Fibroblast of lung (primary cell): ENCODE results near the gene OXT. TPM values are rescaled to one million over a fixed set of nuclear protein-coding genes. Genes with fewer than 3 reads are reported as not detected.
A peak's percentile ranks its signal among the peaks of the same experiment; 100 is the strongest.
"Not testable (repeated sequence)": the region's sequence is repeated elsewhere in the genome, so short reads cannot be mapped to it uniquely, and the experiment has no call there.

Experiments
- DNase-seq, 2 donors: peaks; one replicate each; pipeline versions ENCODE4 v3.0.0 to v3.0.0-alpha.2; 2010; ENCODE audit warnings: low read depth in 2 of 2
- H2AFZ ChIP-seq: 2 replicates; pipeline ENCODE4 v1.5.1; 2012; ENCODE audit warnings: low read length, control low read depth, inconsistent platforms
- H3K27ac ChIP-seq: 2 replicates; pipeline ENCODE4 v1.5.1; 2011; ENCODE audit warnings: low read length, control low read depth; ENCODE audit not compliant: insufficient read depth
- H3K27me3 ChIP-seq: 2 replicates; pipeline ENCODE4 v1.5.1; 2011; ENCODE audit warnings: mild to moderate bottlenecking, low read length; ENCODE audit not compliant: control insufficient read depth, insufficient read depth
- H3K36me3 ChIP-seq: 2 replicates; pipeline ENCODE4 v1.5.1; 2011; ENCODE audit warnings: low read length; ENCODE audit not compliant: control insufficient read depth, insufficient read depth
- H3K4me1 ChIP-seq: 2 replicates; pipeline ENCODE4 v1.5.1; 2011; ENCODE audit warnings: low read length; ENCODE audit not compliant: control insufficient read depth, insufficient read depth; ENCODE audit errors: extremely low read depth
- H3K4me2 ChIP-seq: 2 replicates; pipeline ENCODE4 v1.5.1; 2011; ENCODE audit warnings: low read length, control low read depth; ENCODE audit not compliant: insufficient read depth; ENCODE audit errors: extremely low read depth
- H3K4me3 ChIP-seq, 4 experiments: fragments of 200-600 bp in 1 of 4; sonication (generic) in 1 of 4; replicated peaks in 1 of 4; 2 replicates each; pipeline ENCODE4 v1.5.1; 2011 to 2016; ENCODE audit warnings: low read length in 4 of 4, low read depth in 3 of 4, mild to moderate bottlenecking in 3 of 4, control low read depth in 2 of 4, inconsistent platforms in 1 of 4, mixed read lengths in 1 of 4; ENCODE audit not compliant: insufficient read depth in 1 of 4; ENCODE audit errors: control extremely low read depth in 1 of 4
- H3K79me2 ChIP-seq: 2 replicates; pipeline ENCODE4 v1.5.1; 2012; ENCODE audit warnings: mild to moderate bottlenecking, low read length, inconsistent platforms; ENCODE audit not compliant: control insufficient read depth, insufficient read depth
- H3K9ac ChIP-seq: 2 replicates; pipeline ENCODE4 v1.5.1; 2011; ENCODE audit warnings: mild to moderate bottlenecking, low read length, control low read depth; ENCODE audit not compliant: insufficient read depth
- H3K9me3 ChIP-seq: 2 replicates; pipeline ENCODE4 v1.5.1; 2012; ENCODE audit warnings: low read depth, low read length; ENCODE audit not compliant: control insufficient read depth, insufficient read depth
- H4K20me1 ChIP-seq: 2 replicates; pipeline ENCODE4 v1.5.1; 2011; ENCODE audit warnings: low read length; ENCODE audit not compliant: control insufficient read depth, insufficient read depth; ENCODE audit errors: extremely low read depth
- CTCF ChIP-seq, 2 donors: IDR thresholded peaks in 1 of 2; conservative IDR thresholded peaks in 1 of 2; 1 replicate in 1 of 2; 2 replicates in 1 of 2; pipeline ENCODE4 v1.5.1; 2011 to 2012; ENCODE audit warnings: low read length in 2 of 2, control low read depth in 1 of 2, inconsistent platforms in 1 of 2, low read depth in 1 of 2, mild to moderate bottlenecking in 1 of 2
- EZH2 ChIP-seq: IDR thresholded peaks from 2 replicates; pipeline ENCODE4 v1.5.1; 2012; ENCODE audit warnings: low read length, control low read depth, mild to moderate bottlenecking; ENCODE audit errors: missing control alignments
- polyA plus RNA-seq, 2 donors: library from polyadenylated mRNA; depleted of rRNA in 1 of 2; stranded (reverse) in 1 of 2; unstranded in 1 of 2; fragments of >200 nt; gene quantifications; 2 replicates each; pipeline ENCODE4 v1.2.1, GENCODE V29; 2011 to 2012; ENCODE audit warnings: missing spikeins in 1 of 2
- total RNA-seq: library from RNA; depleted of rRNA; stranded (reverse); fragments of >200 nt; gene quantifications from 2 replicates; pipeline ENCODE4 v1.2.1, GENCODE V29; 2014

Gene OXT
- total and polyA plus RNA-seq, 2 donors (not counting 1 experiment from before 2014, with no cell fraction given), result not detected

DNA sequence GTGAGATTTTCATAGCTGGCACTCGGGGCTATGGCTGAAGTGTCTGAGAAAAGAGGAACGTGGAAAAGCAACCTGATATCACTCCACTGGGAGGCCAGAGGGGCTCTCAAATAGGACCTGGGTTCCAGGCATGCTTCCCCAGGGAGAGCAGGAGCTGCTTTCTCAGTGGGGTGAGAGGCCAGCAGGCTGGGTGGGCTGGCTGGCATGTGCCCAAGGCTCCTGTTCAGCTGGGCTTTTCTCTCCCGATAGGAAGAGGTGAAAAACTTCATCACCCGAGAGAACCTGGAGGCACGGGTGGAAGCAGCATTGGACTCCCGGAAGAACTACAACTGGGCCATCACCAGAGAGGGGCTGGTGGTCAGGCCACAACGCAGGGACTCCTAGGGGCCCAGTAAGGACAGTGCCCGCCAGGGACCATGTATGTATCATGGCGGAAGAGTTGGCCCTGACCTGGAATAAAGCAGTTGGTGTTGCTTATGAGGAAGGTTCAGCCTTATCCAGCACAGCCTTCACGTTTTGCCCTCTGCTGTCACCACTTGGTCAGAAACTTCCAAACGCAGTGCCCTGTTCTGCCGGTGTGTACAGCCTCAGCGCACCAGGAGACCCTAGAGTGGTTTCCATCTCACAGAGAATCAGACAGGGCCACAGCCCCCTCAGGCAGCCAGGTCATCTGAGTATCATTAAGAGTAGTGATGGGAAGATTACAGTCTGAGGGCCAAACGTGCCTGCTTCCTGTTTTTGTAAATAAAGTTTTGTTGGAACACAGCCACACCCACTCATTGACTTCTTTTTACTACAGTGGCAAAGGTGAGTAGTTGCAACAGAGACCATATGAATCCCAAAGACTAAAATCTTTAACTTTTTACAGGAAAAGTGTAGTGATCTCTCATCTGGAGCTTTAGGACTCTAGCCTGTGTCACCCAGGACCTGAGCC lies 23.7 kb upstream of the OXT start:
- Histone ChIP-seq H4K20me1 (no peaks in the 10 kb centered on the region), H3K4me3 (peak overlapping the region in 1 of 4 experiments; percentile 80), H3K79me2 (peaks cover 9% of the 10 kb centered on the region), H3K9ac (no peak overlapping the region), H3K27ac (no peak overlapping the region), H3K4me2 (no peak overlapping the region), H2AFZ (no peak overlapping the region), H3K36me3 (peaks cover 17% of the 10 kb centered on the region), H3K9me3 (no peaks in the 10 kb centered on the region), H3K4me1 (peaks cover 3% of the 10 kb centered on the region), H3K27me3 (no peaks in the 10 kb centered on the region)
- no peak for DNase-seq
- no peak for TF ChIP-seq CTCF (conservative IDR thresholded peaks at IDR 0.05 in 1 of 2, IDR thresholded peaks at IDR 0.05 in 1 of 2; ENCODE audit: low read depth in 1 of 2, low read length in 2 of 2)
- TF ChIP-seq EZH2, result no peak

DNA sequence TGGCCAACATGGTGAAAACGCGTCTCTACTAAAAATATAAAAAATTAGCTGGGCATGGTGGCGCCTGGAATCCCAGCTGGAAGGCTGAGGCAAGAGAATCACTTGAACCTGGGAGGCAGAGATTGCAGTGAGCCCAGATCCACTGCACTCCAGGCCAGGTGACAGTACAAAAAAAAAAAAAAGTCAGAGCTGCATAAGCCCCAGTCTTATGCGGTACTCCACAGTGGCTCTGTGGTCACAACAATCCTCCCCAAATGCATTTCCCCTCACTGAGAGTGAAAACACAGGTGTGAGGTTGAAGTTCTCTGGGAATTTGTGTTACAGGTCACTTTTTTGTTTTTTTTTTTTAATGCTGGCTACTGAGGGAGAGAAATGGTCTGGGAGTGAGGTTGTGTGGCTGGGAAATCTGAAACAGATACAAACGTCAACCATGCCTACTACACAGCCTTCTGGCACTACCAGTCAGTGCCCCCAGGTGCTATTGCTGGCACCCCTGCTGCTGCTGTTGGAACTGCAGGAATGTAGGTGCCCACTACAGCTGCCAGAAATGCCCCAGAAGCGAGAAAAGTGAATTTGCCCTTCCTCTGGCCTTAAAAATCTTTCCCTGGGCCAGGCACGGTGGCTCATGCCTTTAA lies 19.9 kb upstream of the OXT start:
- peaks cover 17% of the 10 kb centered on the region for H3K36me3 ChIP-seq
- H4K20me1 ChIP-seq, result no peaks in the 10 kb centered on the region
- H3K79me2 ChIP-seq, result peaks cover 8% of the 10 kb centered on the region
- no peak overlapping the region for H3K4me3 ChIP-seq
- TF ChIP-seq EZH2, result no peak
- TF ChIP-seq CTCF (conservative IDR thresholded peaks at IDR 0.05 in 1 of 2, IDR thresholded peaks at IDR 0.05 in 1 of 2; ENCODE audit: low read depth in 1 of 2, low read length in 2 of 2), result no peak
- H3K9me3 ChIP-seq, result no peaks in the 10 kb centered on the region
- H3K27ac ChIP-seq, result no peak overlapping the region
- no peak overlapping the region for H2AFZ ChIP-seq
- DNase-seq, result no peak
- H3K4me2 ChIP-seq, result no peak overlapping the region
- no peak overlapping the region for H3K9ac ChIP-seq
- no peaks in the 10 kb centered on the region for H3K4me1 ChIP-seq
- H3K27me3 ChIP-seq, result no peaks in the 10 kb centered on the region

GRCh38 chr20:3059489-3059888 lies 11.9 kb upstream of the OXT start:
- Histone ChIP-seq H3K4me1 (no peaks in the 10 kb centered on the region), H3K27me3 (no peaks in the 10 kb centered on the region), H2AFZ (no peak overlapping the region), H3K4me3 (no peak overlapping the region), H3K9ac (no peak overlapping the region), H3K4me2 (no peak overlapping the region), H3K79me2 (no peaks in the 10 kb centered on the region), H3K9me3 (no peaks in the 10 kb centered on the region), H4K20me1 (no peaks in the 10 kb centered on the region), H3K36me3 (no peaks in the 10 kb centered on the region), H3K27ac (no peak overlapping the region)
- DNase-seq, result no peak
- no peak for TF ChIP-seq CTCF (conservative IDR thresholded peaks at IDR 0.05 in 1 of 2, IDR thresholded peaks at IDR 0.05 in 1 of 2; ENCODE audit: low read depth in 1 of 2, low read length in 2 of 2)
- no peak for TF ChIP-seq EZH2

GRCh38 chr20:3064119-3064518 lies 7.3 kb upstream of the OXT start:
- H3K4me2 ChIP-seq, H3K9me3 ChIP-seq, H3K36me3 ChIP-seq, H3K4me3 ChIP-seq, H3K79me2 ChIP-seq, H3K9ac ChIP-seq, H2AFZ ChIP-seq, H3K27ac ChIP-seq, H4K20me1 ChIP-seq, DNase-seq, H3K27me3 ChIP-seq: not testable (repeated sequence)
- peaks cover 10% of the 10 kb centered on the region for H3K4me1 ChIP-seq
